ENCODE results near the gene PRRC2C. TPM values are rescaled to one million over a fixed set of nuclear protein-coding genes. Genes with fewer than 3 reads are reported as not detected.

The PRRC2C gene
- total RNA-seq, 2 donors from 2014 or later: 136 to 142 TPM

DNA sequence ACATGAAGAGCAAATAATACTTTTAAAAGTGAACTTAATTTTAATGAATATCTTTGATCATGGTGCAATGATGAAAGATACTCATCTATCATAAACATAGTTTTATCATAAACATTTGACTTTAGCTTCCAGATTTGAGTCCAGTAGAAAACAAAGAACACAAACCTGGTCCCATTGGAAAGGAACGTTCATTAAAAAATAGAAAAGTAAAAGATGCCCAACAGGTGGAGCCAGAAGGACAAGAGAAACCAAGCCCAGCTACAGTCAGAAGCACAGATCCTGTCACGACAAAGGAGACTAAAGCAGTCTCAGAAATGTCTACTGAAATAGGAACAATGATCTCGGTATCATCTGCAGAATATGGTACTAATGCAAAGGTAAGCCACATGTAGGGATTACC is 81.1 kb downstream of the PRRC2C start:
- Histone ChIP-seq H3K27ac (no peak overlapping the region), H3K4me3 (no peak overlapping the region), H3K9me3 (no peaks in the 10 kb centered on the region), H3K36me3 (peaks cover 8% of the 10 kb centered on the region), H3K27me3 (no peaks in the 10 kb centered on the region), H3K9ac (ENCODE audit: low read depth in 2 of 2, low read length in 2 of 2) (no peak overlapping the region), H3K4me1 (no peaks in the 10 kb centered on the region)
- TF ChIP-seq, protein P1, sequence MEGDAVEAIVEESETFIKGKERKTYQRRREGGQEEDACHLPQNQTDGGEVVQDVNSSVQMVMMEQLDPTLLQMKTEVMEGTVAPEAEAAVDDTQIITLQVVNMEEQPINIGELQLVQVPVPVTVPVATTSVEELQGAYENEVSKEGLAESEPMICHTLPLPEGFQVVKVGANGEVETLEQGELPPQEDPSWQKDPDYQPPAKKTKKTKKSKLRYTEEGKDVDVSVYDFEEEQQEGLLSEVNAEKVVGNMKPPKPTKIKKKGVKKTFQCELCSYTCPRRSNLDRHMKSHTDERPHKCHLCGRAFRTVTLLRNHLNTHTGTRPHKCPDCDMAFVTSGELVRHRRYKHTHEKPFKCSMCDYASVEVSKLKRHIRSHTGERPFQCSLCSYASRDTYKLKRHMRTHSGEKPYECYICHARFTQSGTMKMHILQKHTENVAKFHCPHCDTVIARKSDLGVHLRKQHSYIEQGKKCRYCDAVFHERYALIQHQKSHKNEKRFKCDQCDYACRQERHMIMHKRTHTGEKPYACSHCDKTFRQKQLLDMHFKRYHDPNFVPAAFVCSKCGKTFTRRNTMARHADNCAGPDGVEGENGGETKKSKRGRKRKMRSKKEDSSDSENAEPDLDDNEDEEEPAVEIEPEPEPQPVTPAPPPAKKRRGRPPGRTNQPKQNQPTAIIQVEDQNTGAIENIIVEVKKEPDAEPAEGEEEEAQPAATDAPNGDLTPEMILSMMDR (IDR thresholded peaks at IDR 0.05): no peak
- intact Hi-C loops (cut with DNase I): no loop called here
- DNase-seq: no peak

DNA sequence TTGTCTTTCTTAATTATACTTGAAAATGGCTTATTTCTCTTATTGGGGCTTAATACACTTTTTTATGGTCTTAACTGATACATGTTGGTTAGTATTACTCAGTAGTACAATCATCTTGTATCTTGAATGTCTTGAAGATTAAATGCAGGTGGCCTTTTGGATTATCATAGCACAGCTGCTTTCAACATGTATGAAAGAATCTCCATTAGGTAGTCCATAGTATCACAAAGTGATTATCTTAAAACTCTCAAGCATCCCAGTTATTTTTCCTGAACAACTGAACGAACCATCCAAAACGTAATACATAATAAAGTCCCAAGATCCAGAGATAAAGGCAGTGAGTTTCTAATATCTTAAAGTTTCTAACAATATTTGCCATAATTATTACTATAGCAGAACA is 85.0 kb downstream of the PRRC2C start:
- H3K27me3 ChIP-seq: no peaks in the 10 kb centered on the region
- H3K4me3 ChIP-seq: no peak overlapping the region
- H3K4me1 ChIP-seq: no peaks in the 10 kb centered on the region
- peaks cover 16% of the 10 kb centered on the region for H3K36me3 ChIP-seq
- intact Hi-C loops (cut with DNase I): no loop called here
- H3K27ac ChIP-seq: no peak overlapping the region
- no peak for DNase-seq
- no peak overlapping the region for H3K9ac ChIP-seq (ENCODE audit: low read depth in 2 of 2, low read length in 2 of 2)
- no peaks in the 10 kb centered on the region for H3K9me3 ChIP-seq
- TF ChIP-seq, protein P1 (IDR thresholded peaks at IDR 0.05): no peak

DNA sequence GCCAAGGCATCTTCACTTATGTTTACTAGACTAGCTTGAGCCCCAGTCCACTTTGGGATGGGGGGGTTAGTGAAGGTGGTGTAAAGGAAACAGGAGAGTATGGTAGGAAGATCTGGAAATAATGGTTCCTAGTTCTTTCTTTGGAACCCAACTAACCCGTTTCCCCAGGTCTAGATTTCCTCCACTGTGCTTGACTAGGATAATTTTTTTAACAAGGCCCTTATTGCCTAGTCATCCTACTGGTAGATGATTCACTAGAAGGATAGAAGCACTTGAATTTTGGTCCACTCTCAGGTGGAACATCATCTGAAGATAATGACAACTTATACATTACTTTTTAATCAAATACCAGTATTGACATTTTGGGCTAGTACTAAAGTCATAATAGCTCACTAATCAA is 90.8 kb downstream of the PRRC2C start:
- intact Hi-C loops (cut with DNase I): no loop called here
- Histone ChIP-seq H3K27ac (no peak overlapping the region), H3K9ac (ENCODE audit: low read depth in 2 of 2, low read length in 2 of 2) (no peak overlapping the region), H3K9me3 (no peaks in the 10 kb centered on the region), H3K4me1 (no peaks in the 10 kb centered on the region), H3K27me3 (no peaks in the 10 kb centered on the region), H3K4me3 (no peak overlapping the region), H3K36me3 (peaks cover 22% of the 10 kb centered on the region)
- DNase-seq: no peak
- TF ChIP-seq, protein P1 (IDR thresholded peaks at IDR 0.05): no peak

DNA sequence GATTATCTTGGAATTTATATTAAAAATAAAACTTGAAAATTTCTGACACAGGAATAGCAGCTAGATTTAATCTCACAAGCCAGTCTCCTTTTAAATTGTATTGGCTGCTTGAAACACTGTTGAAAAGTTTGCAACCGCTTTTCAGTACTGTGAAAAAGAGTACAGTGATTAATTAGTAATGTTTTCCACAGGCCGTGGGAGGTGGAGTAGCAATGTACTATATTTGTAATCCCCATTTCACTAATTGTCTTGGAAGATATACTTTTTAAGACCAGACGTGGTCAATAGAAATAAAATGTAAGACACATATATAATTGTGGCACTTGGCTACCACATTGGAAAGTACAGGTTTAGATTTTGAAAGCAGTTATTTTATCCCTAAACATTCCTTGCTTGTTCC is 95.9 kb downstream of the PRRC2C start:
- no peak for DNase-seq
- intact Hi-C loops (cut with DNase I): loop anchor here (10.0 kb wide), 1 partner anchor 46 kb away; no protein-coding TSS in a partner anchor
- Histone ChIP-seq H3K36me3 (peaks cover 16% of the 10 kb centered on the region), H3K4me3 (no peak overlapping the region), H3K9ac (ENCODE audit: low read depth in 2 of 2, low read length in 2 of 2) (no peak overlapping the region), H3K27ac (no peak overlapping the region), H3K9me3 (no peaks in the 10 kb centered on the region), H3K27me3 (no peaks in the 10 kb centered on the region), H3K4me1 (no peaks in the 10 kb centered on the region)
- TF ChIP-seq, protein P1 (IDR thresholded peaks at IDR 0.05): no peak

DNA sequence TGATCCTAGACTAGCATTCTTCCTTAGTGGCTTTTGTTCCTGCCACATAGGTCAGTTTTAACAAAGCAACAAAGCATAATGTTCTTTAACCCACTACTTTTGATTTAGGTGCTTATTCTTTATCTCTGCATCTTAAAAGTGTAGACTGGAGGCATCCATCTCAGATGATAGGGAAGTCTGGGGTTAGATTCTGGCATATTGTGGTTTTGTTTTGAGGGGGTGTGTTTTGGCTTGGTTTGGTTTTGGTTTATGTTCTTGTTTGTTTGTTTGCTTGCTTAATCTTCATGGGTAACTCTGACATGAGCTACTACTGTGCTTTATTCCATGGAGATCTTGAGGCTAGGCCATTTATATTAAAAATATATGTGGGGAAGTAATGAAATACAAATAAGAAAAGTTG is 96.4 kb downstream of the PRRC2C start:
- Histone ChIP-seq H3K27ac (no peak overlapping the region), H3K9ac (ENCODE audit: low read depth in 2 of 2, low read length in 2 of 2) (no peak overlapping the region), H3K27me3 (no peaks in the 10 kb centered on the region), H3K36me3 (peaks cover 17% of the 10 kb centered on the region), H3K9me3 (no peaks in the 10 kb centered on the region), H3K4me1 (no peaks in the 10 kb centered on the region), H3K4me3 (no peak overlapping the region)
- DNase-seq: no peak
- TF ChIP-seq, protein P1 (IDR thresholded peaks at IDR 0.05): no peak
- intact Hi-C loops (cut with DNase I): loop anchor here (10.0 kb wide), 1 partner anchor 47 kb away; no protein-coding TSS in a partner anchor

Data from colonic mucosa (tissue), 4 donors.